CD4-positive, alpha-beta T cell treated with Interleukin-17A for 1 hour (primary cell): ENCODE measurements around the gene TRIP11.
A peak's percentile ranks its signal among the peaks of the same experiment; 100 is the strongest.
"Not testable (repeated sequence)": the region's sequence is repeated elsewhere in the genome, so short reads cannot be mapped to it uniquely, and the experiment has no call there.

Experiments used
- DNase-seq: peaks from one replicate; pipeline ENCODE4 v3.0.0-alpha.2; 2020

The TRIP11 gene

DNA sequence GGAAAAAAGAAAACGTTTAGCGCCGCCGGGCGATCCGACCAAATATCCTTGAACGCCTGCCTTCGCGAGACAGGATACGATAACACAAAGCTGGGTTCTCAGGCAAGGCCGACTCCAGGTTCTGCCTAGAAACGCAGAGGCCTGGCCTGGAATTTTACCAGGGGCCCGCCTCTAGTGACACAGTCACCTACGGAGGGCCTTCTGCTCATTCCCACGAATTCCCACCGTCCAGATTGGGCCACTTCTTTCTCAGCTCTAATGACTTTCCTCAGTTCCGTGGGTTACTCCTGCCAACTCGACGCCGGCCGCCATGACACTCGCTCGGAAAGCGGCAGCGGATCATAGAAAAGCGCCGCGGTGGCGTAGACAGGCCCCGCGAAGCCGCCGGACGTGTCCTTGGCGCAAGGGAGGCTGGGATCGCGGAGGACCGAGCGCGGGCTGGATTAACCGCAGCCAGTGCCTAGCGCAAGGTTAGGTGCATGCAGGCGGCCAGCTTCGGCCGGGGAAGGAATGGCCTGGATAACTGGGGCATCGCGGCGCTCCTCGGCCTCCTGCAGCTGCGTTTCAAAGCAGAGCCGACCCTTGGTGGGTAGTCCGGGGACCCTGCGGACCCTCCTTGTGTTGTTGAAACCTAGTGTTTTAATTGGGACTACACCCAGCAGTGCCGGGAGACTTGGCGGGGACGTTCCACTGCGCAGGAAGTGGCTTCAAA is at the start of gene TRIP11:
TRIP11 (minus strand) TSS at position 341 of the 712 bp plus-strand sequence. CDS start 374 bp downstream, outside the sequence.
- DNase-seq, result peak; percentile 95

DNA sequence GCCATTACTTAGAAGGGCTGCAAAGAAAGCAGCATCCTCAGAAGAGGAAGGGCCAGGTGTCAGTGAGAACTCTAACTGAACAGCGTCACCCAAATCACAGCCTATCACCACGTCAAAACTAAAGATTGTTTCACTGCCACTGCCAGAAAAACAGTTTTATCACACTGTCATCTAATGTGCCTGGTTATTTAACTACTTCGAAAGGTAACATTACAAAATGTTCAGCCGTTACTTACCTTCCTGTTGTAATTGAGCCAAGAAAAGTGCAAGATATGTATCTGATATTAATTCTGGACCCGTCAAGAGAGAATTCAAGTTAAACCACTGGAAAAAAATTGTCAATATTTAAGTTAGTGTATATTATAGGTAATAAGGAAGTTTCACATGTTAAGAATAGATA is 48.6 kb upstream of the TRIP11 start:
- no peak for DNase-seq

DNA sequence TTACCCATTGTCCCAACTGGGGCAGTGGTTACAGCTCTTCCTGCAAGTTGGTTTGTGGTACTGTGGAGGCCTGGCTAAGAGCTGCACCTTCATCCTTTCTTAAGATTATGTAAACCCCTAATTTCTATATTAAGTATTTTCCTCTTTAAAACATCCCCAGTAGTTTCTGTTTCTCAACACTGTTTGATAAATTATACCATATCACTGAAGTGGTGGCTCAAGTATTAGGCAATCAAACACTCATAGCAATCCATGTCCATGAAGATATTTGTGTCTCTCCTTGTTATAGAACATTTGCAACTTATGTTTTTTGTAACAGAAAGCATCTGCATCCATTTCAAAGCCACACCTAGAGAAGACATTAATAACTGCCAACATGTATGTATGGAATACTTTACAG is 34.7 kb upstream of the TRIP11 start:
- DNase-seq, result no peak

DNA sequence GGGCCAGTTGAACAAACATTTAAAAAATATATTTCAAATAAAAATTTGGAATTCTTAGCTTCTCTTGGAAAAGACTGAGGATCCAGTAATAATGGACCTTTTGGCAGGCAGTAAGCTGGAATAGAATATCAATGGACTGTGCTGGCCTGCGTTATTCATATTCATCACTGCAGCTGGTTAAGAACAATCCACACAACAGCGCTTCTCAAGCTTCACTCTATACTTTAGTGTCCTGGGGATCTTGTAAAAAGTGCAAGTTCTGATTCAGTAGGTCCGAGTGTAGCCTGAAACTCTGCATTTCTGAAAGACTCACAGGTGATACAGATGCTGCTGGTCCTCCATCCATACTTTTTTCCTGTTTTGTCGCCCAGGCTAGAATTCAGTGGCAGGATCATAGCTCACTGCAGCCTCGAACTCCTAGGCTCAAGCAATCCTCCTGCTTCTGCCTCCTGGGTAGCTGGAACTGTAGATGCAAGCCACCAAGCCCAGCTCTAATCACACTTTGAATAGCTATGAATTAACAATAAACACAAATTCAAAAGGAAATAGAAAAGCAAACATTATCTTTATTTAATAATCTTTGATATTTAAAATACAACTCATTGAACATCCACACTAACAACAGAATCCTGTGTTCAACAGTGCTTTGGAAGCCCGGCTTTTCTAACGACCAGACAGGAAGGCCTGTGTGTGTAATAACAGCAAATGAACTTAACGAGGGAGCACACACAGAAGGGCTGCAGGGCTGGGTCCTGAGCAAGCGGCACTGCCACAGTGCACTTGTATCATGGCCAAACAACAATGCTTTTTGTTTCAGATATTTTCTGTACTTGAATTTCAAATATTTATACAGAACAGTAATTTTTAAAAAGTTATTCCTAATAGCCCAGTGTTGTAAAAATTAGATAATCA is 18.4 kb upstream of the TRIP11 start:
- no peak for DNase-seq

DNA sequence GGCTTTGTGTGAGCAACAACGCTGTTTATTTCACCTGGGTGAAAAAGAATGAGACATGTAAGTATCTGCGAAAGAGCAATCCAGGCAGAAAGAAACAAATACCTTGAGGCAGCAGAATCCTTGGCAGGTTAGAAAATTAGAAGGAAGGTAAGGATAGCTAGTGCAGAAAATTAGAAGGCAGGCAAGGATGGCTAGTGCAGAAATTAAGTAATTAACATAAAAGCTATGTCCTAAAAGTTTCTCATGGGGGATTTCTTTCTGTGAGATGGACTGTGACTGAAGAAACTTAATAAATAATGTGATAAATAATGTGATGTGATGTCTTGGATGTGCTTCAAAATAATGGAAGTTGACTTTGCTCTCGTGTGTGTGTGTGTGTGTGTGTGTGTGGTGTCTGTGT is 9.9 kb upstream of the TRIP11 start:
- no peak for DNase-seq

DNA sequence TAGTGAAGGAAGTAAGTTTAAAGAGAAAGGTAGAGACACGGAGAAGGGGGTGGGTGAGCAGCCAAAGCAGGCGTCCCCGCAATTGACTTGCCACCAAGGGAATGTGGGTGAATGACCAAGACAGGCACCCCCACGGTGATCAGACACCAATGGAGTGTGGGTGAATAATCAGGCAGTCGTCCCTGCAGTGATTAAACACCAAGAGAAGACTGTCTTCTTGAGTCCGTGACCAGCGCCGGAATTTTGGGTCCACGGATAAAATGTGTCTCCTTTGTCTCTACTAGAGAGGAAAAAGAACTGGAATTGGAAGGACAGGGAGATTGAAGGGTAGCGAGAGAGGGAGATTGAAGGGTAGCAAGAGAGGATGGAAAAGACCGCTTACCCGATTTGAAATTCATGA is 9.4 kb upstream of the TRIP11 start:
- not testable (repeated sequence) for DNase-seq

DNA sequence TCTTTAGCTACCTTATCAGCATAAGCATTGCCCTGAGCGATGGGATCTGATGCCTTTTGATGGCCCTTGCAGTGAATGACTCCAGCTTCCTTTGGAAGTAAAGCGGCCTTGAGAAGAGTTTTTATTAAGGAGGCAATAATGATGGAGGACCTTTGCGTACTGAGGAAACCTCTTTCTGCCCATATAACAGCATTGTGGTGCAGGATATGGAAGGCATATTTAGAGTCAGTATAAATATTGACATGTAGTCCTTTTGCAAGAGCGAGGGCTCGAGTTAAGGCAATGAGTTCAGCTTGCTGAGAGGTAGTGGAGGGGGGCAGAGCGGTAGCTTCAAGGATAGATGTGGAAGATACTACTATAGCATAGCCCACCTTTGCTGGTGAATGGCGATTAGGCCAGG is 6.0 kb upstream of the TRIP11 start:
- not testable (repeated sequence) for DNase-seq

DNA sequence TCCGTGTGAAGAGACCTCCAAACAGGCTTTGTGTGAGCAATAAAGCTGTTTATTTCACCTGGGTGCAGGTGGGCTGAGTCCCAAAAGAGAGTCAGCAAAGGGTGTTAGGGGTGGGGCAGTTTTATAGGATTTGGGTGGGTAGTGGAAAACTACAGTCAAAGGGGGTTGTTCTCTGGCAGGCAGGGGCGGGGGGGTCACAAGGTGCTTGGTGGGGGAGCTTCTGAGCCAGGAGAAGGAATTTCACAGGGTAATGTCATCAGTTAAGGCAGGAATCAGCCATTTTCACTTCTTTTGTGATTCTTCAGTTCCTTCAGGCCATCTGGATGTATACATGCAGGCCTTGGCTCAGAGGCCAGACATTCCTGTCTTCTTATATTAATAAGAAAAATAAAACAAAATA is 1.9 kb upstream of the TRIP11 start:
- DNase-seq, result not testable (repeated sequence)

DNA sequence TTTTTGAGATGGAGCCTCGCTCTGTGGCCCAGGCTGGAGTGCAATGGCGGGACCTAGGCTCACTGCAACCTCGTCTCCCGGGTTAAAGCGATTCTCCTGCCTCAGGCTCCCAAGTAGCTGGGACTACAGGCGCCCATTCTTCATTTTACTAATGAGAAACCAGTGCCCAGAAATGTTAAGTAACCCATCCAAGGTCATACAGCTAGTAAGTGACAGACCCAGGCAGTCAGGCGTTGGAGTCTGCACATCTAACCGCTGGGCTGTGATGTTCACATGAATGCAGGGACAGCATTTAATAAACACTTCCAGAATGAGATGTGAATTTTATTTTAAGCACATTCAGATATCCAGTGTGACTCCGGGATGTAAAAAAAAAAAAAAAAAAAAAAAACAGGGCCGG is 1.3 kb upstream of the TRIP11 start:
- DNase-seq, result no peak

DNA sequence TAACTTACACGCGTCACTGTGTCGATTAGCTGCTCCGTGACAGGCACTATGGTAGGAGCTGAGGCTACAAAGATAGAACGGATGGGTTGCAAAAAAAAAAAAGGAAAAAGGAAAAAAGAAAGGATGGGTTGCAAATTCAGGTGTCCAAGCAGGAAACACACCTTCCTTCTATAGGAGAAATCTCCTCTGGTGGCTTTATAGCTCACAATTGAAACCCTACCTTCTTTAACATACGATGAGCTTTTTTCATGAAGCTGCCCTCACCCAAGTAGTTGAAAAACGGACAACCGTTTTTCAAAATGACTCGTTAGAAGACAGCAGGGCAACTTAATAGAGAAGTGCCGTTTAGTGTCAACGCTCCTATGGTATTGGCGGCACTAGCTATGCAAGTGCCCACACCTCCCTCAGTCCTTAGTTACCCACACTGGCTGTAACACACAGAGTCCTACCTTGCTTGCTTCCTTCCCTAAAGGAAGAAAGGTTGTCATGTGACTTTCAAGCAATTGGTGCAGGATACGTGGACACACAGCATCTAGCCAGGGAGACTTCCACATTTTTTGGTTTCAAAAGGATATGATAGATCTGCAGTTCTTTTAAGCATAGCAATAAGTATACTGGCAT is 682 bp upstream of the TRIP11 start:
- peak; percentile 27 for DNase-seq

DNA sequence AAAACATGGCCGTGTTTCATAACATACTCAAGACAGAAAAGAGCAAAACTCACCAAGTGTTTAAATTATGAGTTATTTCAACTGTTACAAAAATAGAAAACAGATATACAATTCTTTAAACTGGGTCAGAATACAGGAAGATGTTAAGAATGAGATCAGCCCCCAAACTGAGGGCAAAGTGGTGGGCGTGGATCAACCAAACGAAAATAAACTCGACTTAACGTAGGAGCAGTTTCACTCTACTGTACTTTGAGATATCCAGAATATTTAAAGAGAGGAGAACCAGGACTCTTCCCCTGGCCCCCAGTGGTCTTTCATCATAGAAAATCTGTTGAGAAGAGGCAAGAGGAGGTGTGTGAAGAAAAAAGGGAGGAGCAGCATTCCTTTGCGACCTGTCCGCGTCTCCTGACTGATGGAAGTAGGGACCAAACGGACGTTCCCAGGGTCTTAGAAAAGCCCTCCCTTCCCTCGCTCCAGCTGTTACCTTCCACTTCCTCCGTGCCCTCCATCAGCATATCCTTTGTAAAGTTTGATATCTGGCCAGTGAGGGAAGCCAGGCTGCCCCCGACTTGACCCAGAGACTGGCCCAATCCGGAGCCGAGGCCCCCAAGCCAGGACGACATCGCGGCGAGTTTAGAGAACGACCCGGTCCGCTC is 668 bp downstream of the TRIP11 start:
- no peak for DNase-seq

DNA sequence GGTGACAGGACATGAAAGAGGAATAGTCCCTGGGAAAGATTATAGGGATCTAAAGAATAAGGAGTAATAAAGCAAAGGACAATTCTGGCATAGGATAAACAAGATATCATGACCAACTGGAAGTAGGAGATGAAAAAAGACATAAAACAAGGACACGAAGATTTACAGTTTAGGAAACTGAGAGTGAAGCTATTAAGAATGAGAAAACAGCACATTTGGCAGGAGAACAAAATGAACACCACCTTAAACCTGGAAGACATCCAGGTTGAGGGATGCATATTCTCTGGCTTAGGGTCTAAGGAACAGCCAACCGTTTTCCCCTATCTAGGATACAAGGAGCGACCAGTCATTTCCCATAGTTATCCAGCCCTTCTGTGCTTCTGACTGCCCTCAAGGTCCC is 1.9 kb downstream of the TRIP11 start:
- no peak for DNase-seq

DNA sequence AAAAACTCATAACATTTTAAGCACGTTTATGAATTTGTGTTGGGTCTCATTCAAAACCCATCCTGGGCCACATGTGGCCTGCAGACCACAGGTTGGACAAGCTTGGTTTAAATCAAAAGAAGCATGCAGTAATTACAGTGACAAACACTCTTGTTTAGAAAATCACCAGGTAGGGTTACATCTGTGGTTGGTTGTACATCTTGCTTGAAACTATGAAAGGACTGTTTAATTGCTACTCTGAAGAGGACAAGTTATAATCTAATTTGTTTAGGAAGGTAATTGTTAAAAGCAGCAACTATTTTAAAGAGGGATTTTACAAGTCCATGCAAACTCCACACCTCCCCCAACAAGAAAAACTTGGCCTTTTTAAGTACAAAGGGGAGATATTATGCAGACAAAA is 4.0 kb downstream of the TRIP11 start:
- DNase-seq, result no peak

DNA sequence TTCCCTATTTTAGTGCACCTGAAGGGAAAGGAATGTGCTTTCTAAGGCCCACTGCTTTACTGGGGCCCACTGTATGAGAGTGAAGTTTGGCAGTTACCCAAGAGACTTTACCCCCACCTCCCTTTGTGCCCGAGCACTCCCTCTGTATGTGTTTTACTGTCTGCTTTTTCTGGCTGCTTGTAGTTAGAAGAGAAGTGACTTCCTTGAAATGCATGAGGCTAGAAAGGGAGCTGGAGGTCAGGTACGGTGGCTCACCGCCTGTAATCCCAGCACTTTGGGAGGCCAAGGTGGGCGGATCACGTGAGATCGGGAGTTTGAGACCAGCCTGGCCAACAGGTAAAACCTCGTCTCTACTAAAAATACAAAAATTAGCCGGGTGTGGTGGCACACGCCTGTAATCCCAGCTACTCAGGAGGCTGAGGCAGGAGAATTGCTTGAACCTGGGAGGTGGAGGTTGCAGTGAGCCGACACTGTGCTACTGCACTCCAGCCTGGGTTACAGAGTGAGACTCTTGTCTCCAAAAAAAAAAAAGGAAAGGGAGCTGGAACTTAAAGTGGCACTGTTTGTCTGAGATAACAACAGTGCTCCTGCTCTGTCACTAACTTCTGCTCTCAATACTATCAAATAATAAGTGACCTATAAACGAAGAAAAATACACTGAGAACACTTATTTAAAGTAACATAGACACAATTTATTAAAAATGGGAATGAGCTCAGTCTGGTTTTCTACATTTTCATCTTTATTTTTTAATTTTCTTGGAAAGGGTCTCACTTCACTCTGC is 5.8 kb downstream of the TRIP11 start:
- no peak for DNase-seq

DNA sequence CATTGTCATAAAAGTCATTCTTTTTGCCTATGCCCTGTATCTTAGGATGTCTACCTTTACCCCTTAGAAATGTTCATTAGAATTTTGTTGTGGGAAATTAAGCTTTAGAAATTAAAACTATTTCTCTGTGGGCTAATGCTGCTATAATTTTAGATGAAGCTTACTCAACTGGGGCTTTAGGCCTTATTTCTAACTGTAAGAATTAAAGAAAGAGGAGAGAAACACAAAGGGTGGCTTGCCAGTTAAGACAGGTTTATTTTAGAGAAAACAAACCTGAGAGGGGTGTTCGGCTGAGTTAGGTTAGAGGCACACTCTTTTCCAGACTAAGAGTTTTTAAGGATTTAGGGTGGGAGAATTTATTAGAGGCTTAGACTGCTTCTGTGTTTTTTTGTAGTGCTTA is 6.4 kb downstream of the TRIP11 start:
- no peak for DNase-seq

DNA sequence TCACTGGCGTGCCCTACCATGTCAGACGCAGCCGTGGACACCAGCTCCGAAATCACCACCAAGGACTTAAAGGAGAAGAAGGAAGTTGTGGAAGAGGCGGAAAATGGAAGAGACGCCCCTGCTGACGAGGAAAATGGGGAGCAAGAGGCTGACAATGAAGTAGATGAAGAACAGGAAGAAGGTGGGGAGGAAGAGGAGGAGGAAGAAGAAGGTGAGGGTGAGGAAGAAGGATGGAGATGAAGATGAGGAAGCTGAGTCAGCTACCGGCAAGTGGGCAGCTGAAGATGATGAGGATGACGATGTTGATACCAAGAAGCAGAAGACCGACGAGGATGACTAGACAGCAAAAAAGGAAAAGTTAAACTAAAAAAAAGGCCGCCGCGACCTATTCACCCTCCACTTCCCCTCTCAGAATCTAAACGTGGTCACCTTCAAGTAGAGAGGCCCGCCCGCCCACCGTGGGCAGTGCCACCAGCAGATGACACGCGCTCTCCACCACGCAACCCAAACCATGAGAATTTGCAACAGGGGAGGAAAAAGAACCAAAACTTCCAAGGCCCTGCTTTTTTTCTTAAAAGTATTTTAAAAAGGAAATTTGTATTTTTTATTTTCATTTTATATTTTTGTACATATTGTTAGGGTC is 13.2 kb downstream of the TRIP11 start:
- DNase-seq, result no peak

DNA sequence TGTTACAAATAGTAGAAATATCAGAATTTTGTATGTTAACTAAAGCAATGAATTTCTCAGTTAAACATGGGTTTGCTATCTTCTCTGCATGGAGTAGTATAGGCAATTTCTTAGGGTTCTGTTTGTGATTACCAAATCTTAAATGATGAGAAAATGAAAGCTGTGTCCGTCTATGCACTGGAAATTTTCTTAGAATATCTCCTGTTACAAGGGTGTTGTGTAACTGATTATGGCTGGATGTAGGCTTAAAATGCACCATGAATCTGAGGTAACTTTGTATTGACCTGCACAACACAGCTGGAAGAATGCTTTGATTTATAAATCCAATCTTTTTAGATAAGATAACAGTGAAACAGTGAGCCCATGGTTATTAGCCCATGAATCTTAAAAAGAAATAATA is 17.8 kb downstream of the TRIP11 start:
- no peak for DNase-seq

DNA sequence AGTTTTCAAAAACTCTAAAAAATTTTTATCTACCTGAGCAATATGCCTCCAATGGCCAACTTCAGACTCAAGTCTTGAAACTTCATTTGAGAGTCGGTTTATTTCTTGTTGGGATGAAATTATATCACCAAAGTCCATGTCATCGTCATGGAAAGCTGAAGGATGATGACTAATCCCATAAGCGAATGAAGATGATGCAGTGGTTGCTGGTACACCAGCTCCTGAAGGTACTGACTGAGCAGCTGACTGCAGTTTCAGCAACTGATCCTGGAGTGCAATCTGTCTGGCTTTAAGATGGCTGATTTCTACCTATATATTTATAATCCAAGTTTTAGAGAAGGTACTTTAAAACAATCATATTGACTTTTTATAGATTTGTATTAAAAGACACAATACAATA is 18.3 kb downstream of the TRIP11 start:
- DNase-seq, result no peak

DNA sequence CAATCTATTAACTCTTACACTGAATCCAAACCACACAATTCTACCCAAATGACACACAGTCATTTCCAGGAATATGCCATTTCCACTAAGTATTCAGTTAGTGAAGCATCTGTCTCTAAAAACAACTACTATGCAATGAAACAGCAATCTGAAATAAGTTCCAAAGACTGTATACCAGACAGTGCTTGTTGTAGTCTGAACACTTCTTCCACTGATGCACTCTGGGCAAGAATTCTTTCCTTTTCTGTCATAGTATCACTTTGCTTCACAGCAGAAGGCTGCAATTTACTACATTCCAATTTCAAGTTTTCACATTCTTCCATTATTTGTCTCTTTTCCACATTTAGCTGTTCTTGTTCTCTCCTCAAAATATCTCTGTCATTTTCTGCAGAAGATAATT is 25.8 kb downstream of the TRIP11 start:
- DNase-seq, result no peak

DNA sequence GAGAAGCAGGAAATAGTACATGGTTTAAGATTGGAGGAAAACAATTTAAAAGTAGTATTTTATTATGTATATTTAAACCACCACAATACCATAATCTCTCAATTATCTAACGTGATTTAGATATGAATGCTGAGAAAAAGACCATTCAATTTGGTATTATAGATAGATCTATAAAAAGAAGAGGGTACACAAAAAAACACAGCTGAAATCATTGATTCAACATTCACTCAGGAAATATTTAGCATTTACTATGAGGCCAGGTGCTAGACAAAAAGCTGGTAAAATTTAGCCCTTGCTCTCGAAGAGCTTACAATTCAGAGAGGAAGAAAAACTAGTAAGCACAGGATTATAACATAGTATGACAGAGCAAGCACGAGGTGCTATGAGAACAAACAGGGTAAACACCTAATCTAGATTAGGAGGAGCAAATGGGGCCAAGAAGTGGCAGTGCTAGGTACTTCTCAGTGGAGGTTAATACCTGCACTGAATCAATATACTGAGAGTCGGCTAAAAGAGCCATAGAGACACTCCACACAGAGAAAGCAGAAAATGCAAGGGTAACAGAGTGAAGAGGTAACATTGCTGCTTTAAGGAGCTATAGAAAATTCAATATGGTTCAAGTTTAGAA is 27.6 kb downstream of the TRIP11 start:
- no peak for DNase-seq

DNA sequence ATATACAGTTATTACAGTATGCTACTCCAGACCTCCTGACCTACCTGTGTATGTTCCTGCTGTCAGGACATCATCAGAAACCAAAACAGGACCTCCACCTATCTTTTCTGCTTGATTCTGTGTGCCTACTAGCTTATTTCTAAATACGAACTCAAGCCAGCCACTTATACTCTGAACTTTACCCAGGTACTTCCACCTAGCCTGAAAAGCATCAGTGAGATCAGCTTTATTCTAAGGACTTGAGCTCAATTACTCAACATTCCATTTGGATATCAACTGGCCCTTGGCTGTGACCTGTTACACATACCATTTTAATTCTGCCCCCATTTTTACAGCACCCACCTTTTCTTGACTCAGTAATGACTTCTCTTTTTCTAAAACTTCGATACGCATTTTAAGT is 29.2 kb downstream of the TRIP11 start:
- no peak for DNase-seq
